K562 (cell line): ENCODE results near the gene SSR2. TPM values are rescaled to one million over a fixed set of nuclear protein-coding genes. Genes with fewer than 3 reads are reported as not detected.
A peak's percentile ranks its signal among the peaks of the same experiment; 100 is the strongest.

ENCODE experiments used
- ADNP ChIP-seq: fragments of 200-800 bp; sonication (Bioruptor generic); IDR thresholded peaks from 2 replicates; pipeline ENCODE4 v1.6.1; 2016; ENCODE audit warnings: missing genetic modification characterization, missing compliant biosample characterization
- ATF2 ChIP-seq: sonication (generic); formaldehyde crosslinking; IDR thresholded peaks from 2 replicates; pipeline ENCODE4 v1.8.1; 2022; ENCODE audit warnings: missing genetic modification reagents
- BCL6 ChIP-seq: fragments of 250-450 bp; sonication (Bioruptor Pico); IDR thresholded peaks from 2 replicates; pipeline ENCODE4 v1.4.0; 2020
- BRCA1 ChIP-seq, 2 experiments: fragments of 450-650 bp in 1 of 2; sonication (generic) in 1 of 2; formaldehyde crosslinking in 1 of 2; IDR thresholded peaks; 2 replicates each; pipeline versions ENCODE4 v1.5.0 to v1.6.1; 2017 to 2020; ENCODE audit warnings: mild to moderate bottlenecking in 1 of 2, missing genetic modification reagents in 1 of 2
- HINFP ChIP-seq: fragments of 450-650 bp; conservative IDR thresholded peaks from 2 replicates; pipeline ENCODE4 v1.6.1; 2016; ENCODE audit warnings: missing genetic modification characterization, low read depth, mild to moderate bottlenecking, control low read depth, missing compliant biosample characterization
- IFI16 ChIP-seq: fragments of 250-450 bp; sonication (Bioruptor Pico); IDR thresholded peaks from 2 replicates; pipeline ENCODE4 v2.1.2; 2022; ENCODE audit warnings: mild to moderate bottlenecking, inconsistent platforms
- IRF9 ChIP-seq: fragments of 450-650 bp; IDR thresholded peaks from 2 replicates; pipeline ENCODE4 v1.6.1; 2016; ENCODE audit warnings: missing biosample characterization, missing genetic modification characterization
- KDM4B ChIP-seq, 2 experiments: fragments of 450-650 bp in 1 of 2; sonication (generic) in 1 of 2; IDR thresholded peaks; 2 replicates each; pipeline ENCODE4 v1.6.1; 2016 to 2017; ENCODE audit warnings: borderline replicate concordance in 2 of 2, antibody characterized with exemption in 1 of 2, low read depth in 1 of 2, mild to moderate bottlenecking in 1 of 2
- LARP7 ChIP-seq: fragments of 450-650 bp; IDR thresholded peaks from 2 replicates; pipeline ENCODE4 v1.6.1; 2016
- MEF2A ChIP-seq: IDR thresholded peaks from 2 replicates; pipeline ENCODE4 v1.6.1; 2011; ENCODE audit warnings: low read depth, mild to moderate bottlenecking, low read length, moderate library complexity; ENCODE audit not compliant: control insufficient read depth
- NUFIP1 ChIP-seq: fragments of 450-650 bp; IDR thresholded peaks from 2 replicates; pipeline ENCODE4 v1.6.1; 2018; ENCODE audit not compliant: partially characterized antibody
- RB1 ChIP-seq: fragments of 450-650 bp; IDR thresholded peaks from 2 replicates; pipeline ENCODE4 v1.6.1; 2017; ENCODE audit warnings: low read depth, mild to moderate bottlenecking
- RFX5 ChIP-seq: IDR thresholded peaks from 2 replicates; pipeline ENCODE4 v1.6.1; 2011; ENCODE audit warnings: low read depth, mild to moderate bottlenecking, improper control_type of control experiment, low read length
- SAFB2 ChIP-seq: fragments of 200-400 bp; formaldehyde crosslinking; IDR thresholded peaks from 2 replicates; pipeline ENCODE4 v1.6.1; 2018; ENCODE audit warnings: borderline replicate concordance, low read length, low read depth, moderate library complexity; ENCODE audit not compliant: severe bottlenecking
- SOX6 ChIP-seq: fragments of 450-650 bp; IDR thresholded peaks from 2 replicates; pipeline ENCODE4 v1.6.1; 2014; ENCODE audit warnings: mild to moderate bottlenecking
- STAG1 ChIP-seq: sonication (generic); formaldehyde crosslinking; IDR thresholded peaks from 2 replicates; pipeline ENCODE4 v1.5.0; 2020; ENCODE audit warnings: missing genetic modification reagents, borderline replicate concordance
- TAL1 ChIP-seq: fragments of 450-650 bp; IDR thresholded peaks from 2 replicates; pipeline ENCODE4 v1.6.1; 2016; ENCODE audit warnings: mild to moderate bottlenecking
- YY1 ChIP-seq, 3 experiments: IDR thresholded peaks; 2 replicates each; pipeline ENCODE4 v1.6.1; 2011; ENCODE audit warnings: low read length in 2 of 3, mild to moderate bottlenecking in 2 of 3, moderate library complexity in 2 of 3, borderline replicate concordance in 1 of 3, control low read depth in 1 of 3, low read depth in 1 of 3; ENCODE audit not compliant: insufficient read depth in 3 of 3, insufficient replicate concordance in 2 of 3, control insufficient read depth in 1 of 3, insufficient read length in 1 of 3; ENCODE audit errors: extremely low read depth in 1 of 3
- ZNF12 ChIP-seq: sonication (generic); formaldehyde crosslinking; IDR thresholded peaks from 2 replicates; pipeline ENCODE4 v1.4.0; 2020; ENCODE audit warnings: mild to moderate bottlenecking, missing genetic modification reagents
- ZNF384 ChIP-seq: IDR thresholded peaks from 2 replicates; pipeline ENCODE4 v1.6.1; 2012; ENCODE audit warnings: low read depth, low read length, improper control_type of control experiment
- ZNF398 ChIP-seq: fragments of 250-450 bp; sonication (Bioruptor Pico); IDR thresholded peaks from 2 replicates; pipeline ENCODE4 v1.8.0; 2021; ENCODE audit warnings: moderate library complexity, mild to moderate bottlenecking, inconsistent platforms
- ZNF507 ChIP-seq: conservative IDR thresholded peaks from 2 replicates; pipeline ENCODE4 v1.6.1; 2017; ENCODE audit warnings: missing genetic modification characterization, missing compliant biosample characterization
- polyA plus RNA-seq, 8 experiments: library from polyadenylated mRNA; depleted of rRNA in 4 of 8; stranded (reverse) in 5 of 8; unstranded in 3 of 8; fragments of >200 nt; fragmentation: Nextera tagmentation in 2 of 8; fragmentation: Illumina TruSeq in 1 of 8; extraction: Ambion mirVana in 2 of 8; extraction: Trizol in 1 of 8; gene quantifications; 2 replicates each; pipeline versions ENCODE4 v1.2.1 to v1.2.3, GENCODE V29; 2011 to 2014; ENCODE audit warnings: inconsistent platforms in 1 of 8, missing spikeins in 1 of 8
- total RNA-seq, 7 experiments: library from RNA; depleted of rRNA in 6 of 7; stranded (reverse); fragments of >200 nt in 6 of 7; fragmentation: Illumina TruSeq in 2 of 7; extraction: Trizol in 2 of 7; gene quantifications; 2 replicates each; pipeline versions ENCODE4 v1.2.1 to v1.2.3, GENCODE V29; 2011 to 2021; ENCODE audit warnings: low replicate concordance in 1 of 7

The SSR2 gene
- total and polyA plus RNA-seq, 9 of the 15 experiments (the other 6 are each of a cell fraction or from before 2014, with no cell fraction given) = 161 to 411 (median 240) TPM

GRCh38 chr1:156020293-156021092 lies at the start of gene SSR2 (continued):
- TF ChIP-seq ZNF384 (no peak), BCL6 (CRISPR knock-in tag) (no peak), LARP7 (no peak), ZNF507 (tag) (no peak), NUFIP1 (no peak), ATF2 (CRISPR knock-in tag) (no peak), RB1 (0 out of 2 replicates have a peak, but pooled peaks have one; percentile 20), ZNF398 (CRISPR knock-in tag) (no peak), SOX6 (no peak), ADNP (tag) (no peak), MEF2A (no peak), HINFP (tag) (no peak), YY1 (IDR thresholded peaks at IDR 0.05; ENCODE audit: borderline replicate concordance in 1 of 3, control insufficient read depth in 1 of 3, extremely low read depth in 1 of 3, insufficient read depth in 3 of 3, insufficient read length in 1 of 3, insufficient replicate concordance in 2 of 3, low read depth in 1 of 3, low read length in 2 of 3) (peak in 1 of 3 experiments; percentile 44), BRCA1 (IDR thresholded peaks at IDR 0.05) (no peak), BRCA1 (CRISPR knock-in tag; IDR thresholded peaks at IDR 0.05) (no peak), IFI16 (CRISPR knock-in tag) (no peak), SAFB2 (no peak), ZNF12 (CRISPR knock-in tag) (no peak), RFX5 (no peak), STAG1 (no peak), IRF9 (tag) (no peak), KDM4B (IDR thresholded peaks at IDR 0.05; ENCODE audit: borderline replicate concordance in 2 of 2, low read depth in 1 of 2) (peak in 1 of 2 experiments; percentile 90; a peak in 1 of 4 replicates), TAL1 (no peak)
